HepG2 (cell line): ENCODE data around the gene ENO2. TPM values are rescaled to one million over a fixed set of nuclear protein-coding genes. Genes with fewer than 3 reads are reported as not detected.
"Not testable (repeated sequence)": the region's sequence is repeated elsewhere in the genome, so short reads cannot be mapped to it uniquely, and the experiment has no call there.

Experiments
- ATAC-seq: fragments of 200-7000 bp; cut with Tn5 transposase; 3 replicates; pipeline ENCODE4 v1.9.1; 2020; ENCODE audit warnings: mild to moderate bottlenecking, moderate library complexity
- BruUV-seq: library from RNA; stranded (reverse); fragments of 400-500 nt; replicated peaks from 2 replicates; lab custom pipeline; 2021; lab: Mats Ljungman, UMichigan
- CTCF ChIA-PET: fragments of 300-600 bp; formaldehyde crosslinking; extraction: SDS; loops from one replicate; lab custom pipeline; 2021; ENCODE audit warnings: low total read pairs, inconsistent platforms, low intra/inter-chr PET ratio; lab: Yijun Ruan, JAX
- POLR2A ChIA-PET: fragments of 350-600 bp; sonication (Branson Sonifier 250); formaldehyde crosslinking; loops from one replicate; lab custom pipeline; 2020; ENCODE audit warnings: antibody characterized with exemption, inconsistent platforms; lab: Yijun Ruan, JAX
- DNase-seq: peaks from one replicate; pipeline ENCODE4 v3.0.0-alpha.2; 2015; ENCODE audit warnings: low spot score
- FAIRE-seq: peaks from 3 replicates; lab custom pipeline; 2011; peaks lifted over from hg19 to GRCh38; lab: Jason Lieb, UNC
- H2AFZ ChIP-seq: one replicate; pipeline ENCODE4 v1.6.1; 2011; ENCODE audit warnings: low read length, inconsistent platforms
- H3K27ac ChIP-seq: fragments of 300-600 bp; 3 replicates; pipeline ENCODE4 v1.8.0; 2011; ENCODE audit warnings: mixed run types, mild to moderate bottlenecking, mixed read lengths, low read length, inconsistent platforms; ENCODE audit not compliant: insufficient read depth; ENCODE audit errors: extremely low read length
- H3K27me3 ChIP-seq, 2 experiments: fragments of 200-600 bp in 1 of 2; 2 replicates in 1 of 2; 3 replicates in 1 of 2; pipeline versions ENCODE4 v1.6.0 to v1.8.0; 2011; ENCODE audit warnings: low read length in 2 of 2, mild to moderate bottlenecking in 2 of 2, moderate library complexity in 2 of 2, inconsistent platforms in 1 of 2; ENCODE audit not compliant: insufficient read depth in 2 of 2, control insufficient read depth in 1 of 2
- H3K36me3 ChIP-seq, 2 experiments: fragments of 200-600 bp in 1 of 2; replicated peaks in 1 of 2; 2 replicates in 1 of 2; 3 replicates in 1 of 2; pipeline versions ENCODE4 v1.5.1 to v1.8.0; 2011; ENCODE audit warnings: low read length in 2 of 2, inconsistent platforms in 1 of 2; ENCODE audit not compliant: insufficient read depth in 2 of 2, control insufficient read depth in 1 of 2
- H3K4me1 ChIP-seq: 2 replicates; pipeline ENCODE4 v1.5.1; 2012; ENCODE audit warnings: low read length, inconsistent platforms; ENCODE audit not compliant: insufficient read depth
- H3K4me2 ChIP-seq: 2 replicates; pipeline ENCODE4 v1.6.0; 2011; ENCODE audit warnings: low read depth, low read length, inconsistent platforms
- H3K4me3 ChIP-seq, 3 experiments: fragments of 200-600 bp in 1 of 3; sonication (generic), shearing (Covaris generic) in 1 of 3; replicated peaks in 1 of 3; 2 replicates each; pipeline ENCODE4 v1.5.1; 2011 to 2016; ENCODE audit warnings: low read length in 3 of 3, inconsistent platforms in 2 of 3, low read depth in 2 of 3, mild to moderate bottlenecking in 2 of 3, control low read depth in 1 of 3, mixed read lengths in 1 of 3; ENCODE audit not compliant: insufficient read depth in 1 of 3
- H3K79me2 ChIP-seq: one replicate; pipeline ENCODE4 v1.6.1; 2011; ENCODE audit warnings: low read length, inconsistent platforms; ENCODE audit not compliant: insufficient read depth
- H3K9ac ChIP-seq: 2 replicates; pipeline ENCODE4 v1.6.0; 2011; ENCODE audit warnings: mild to moderate bottlenecking, low read depth, low read length, inconsistent platforms; ENCODE audit not compliant: insufficient read depth
- H3K9me3 ChIP-seq: 2 replicates; pipeline ENCODE4 v1.5.1; 2012; ENCODE audit warnings: mild to moderate bottlenecking, low read length
- H4K20me1 ChIP-seq: 2 replicates; pipeline ENCODE4 v1.6.0; 2011; ENCODE audit warnings: inconsistent platforms, mild to moderate bottlenecking, low read length, moderate library complexity; ENCODE audit not compliant: insufficient read depth
- CEBPG ChIP-seq: IDR thresholded peaks from 2 replicates; pipeline ENCODE4 v1.6.1; 2016
- HIVEP1 ChIP-seq: sonication (generic); formaldehyde crosslinking; IDR thresholded peaks from 2 replicates; pipeline ENCODE4 v1.4.0; 2020; ENCODE audit warnings: mild to moderate bottlenecking, missing genetic modification reagents
- PHF21A ChIP-seq: sonication (generic); formaldehyde crosslinking; IDR thresholded peaks from 2 replicates; pipeline ENCODE4 v1.5.0; 2020; ENCODE audit warnings: mild to moderate bottlenecking, missing genetic modification reagents
- SP2 ChIP-seq: sonication (generic); formaldehyde crosslinking; IDR thresholded peaks from 2 replicates; pipeline ENCODE4 v1.5.1; 2020; ENCODE audit warnings: mild to moderate bottlenecking, missing genetic modification reagents
- ZMYM3 ChIP-seq: sonication (generic); formaldehyde crosslinking; IDR thresholded peaks from 2 replicates; pipeline ENCODE4 v1.5.1; 2020; ENCODE audit warnings: mild to moderate bottlenecking, missing genetic modification reagents
- ZNF687 ChIP-seq: sonication (generic); formaldehyde crosslinking; IDR thresholded peaks from 2 replicates; pipeline ENCODE4 v1.5.1; 2020; ENCODE audit warnings: mild to moderate bottlenecking, missing genetic modification reagents, moderate library complexity
- ZNF770 ChIP-seq: sonication (generic); formaldehyde crosslinking; IDR thresholded peaks from 2 replicates; pipeline ENCODE4 v1.5.0; 2020; ENCODE audit warnings: mild to moderate bottlenecking, missing genetic modification reagents
- WGBS: methylation state at CpG from one replicate; pipeline ENCODE4 v1.1.6; 2017; ENCODE audit warnings: low lambda C conversion rate; 5-methylcytosine and 5-hydroxymethylcytosine counted together
- in situ Hi-C: cut with HindIII; loops from 2 replicates; pipeline ENCODE4 v1.10.0; 2017; ENCODE audit warnings: low pct_unique_long_range_greater_than_20kb; ENCODE audit not compliant: extremely low pct_ligation_motif_present
- intact Hi-C: fragments of 100-400 bp; cut with micrococcal nuclease; formaldehyde crosslinking; loops from one replicate; pipeline ENCODE4 v1.10.0; 2022; ENCODE audit not compliant: unreplicated experiment
- polyA plus RNA-seq, 8 experiments: library from polyadenylated mRNA; depleted of rRNA in 3 of 8; stranded (reverse) in 7 of 8; unstranded in 1 of 8; fragments of >200 nt; fragmentation: Illumina TruSeq in 4 of 8; extraction: Trizol in 4 of 8; gene quantifications; 2 replicates each; pipeline versions ENCODE4 v1.2.1 to v1.2.3, GENCODE V29; 2011 to 2016; ENCODE audit warnings: low read depth in 4 of 8, missing spikeins in 1 of 8, mixed read lengths in 1 of 8; ENCODE audit not compliant: insufficient read depth in 1 of 8
- total RNA-seq, 5 experiments: library from RNA; depleted of rRNA; stranded (reverse); fragments of >200 nt; fragmentation: Illumina TruSeq; extraction: Trizol; gene quantifications; 2 replicates each; pipeline ENCODE4 v1.2.3, GENCODE V29; 2016; ENCODE audit warnings: low read depth in 1 of 5

ENO2 gene
- total and polyA plus RNA-seq, 2 of the 13 experiments (the other 11 are each of a cell fraction or from before 2014, with no cell fraction given), result 19.3 to 136 TPM

GRCh38 chr12:6874015-6874368 is 40.4 kb upstream of the ENO2 start:
- peak overlapping the region; percentile 21 for H2AFZ ChIP-seq
- intact Hi-C loops, DNase-seq, H3K27me3 ChIP-seq, in situ Hi-C loops, BruUV-seq, FAIRE-seq, H3K9me3 ChIP-seq, ATAC-seq: not testable (repeated sequence)
- H3K4me3 ChIP-seq, result peak overlapping the region; percentile 66 to 95 (median 68)
- peaks cover 12 to 14% of the 10 kb centered on the region in 2 experiments for H3K36me3 ChIP-seq
- TF ChIP-seq SP2 (0 out of 2 replicates have a peak, but pooled peaks have one; percentile 20), ZNF770 (CRISPR knock-in tag) (peak; percentile 85)
- ChIA-PET POLR2A (interaction anchor here (0.7 to 3.9 kb wide), 4 partner anchors 8 to 72 kb away, joined by 3 to 47 read pairs (median 26); partner anchors contain the start of genes C12orf57 and RNU7-1), CTCF (interaction anchor here (2.4 kb wide), 1 partner anchor 17 kb away, joined by 24 read pairs; no protein-coding TSS in a partner anchor)
- H3K79me2 ChIP-seq, result peaks cover 13% of the 10 kb centered on the region
- H3K27ac ChIP-seq, result peak overlapping the region; percentile 78
- WGBS, result 52% methylated on average over 9 of the region's 9 CpGs
- peak overlapping the region; percentile 78 for H3K9ac ChIP-seq
- H3K4me1 ChIP-seq, result peaks cover 44% of the 10 kb centered on the region
- H3K4me2 ChIP-seq, result peak overlapping the region; percentile 96
- H4K20me1 ChIP-seq, result peaks cover 33% of the 10 kb centered on the region

DNA sequence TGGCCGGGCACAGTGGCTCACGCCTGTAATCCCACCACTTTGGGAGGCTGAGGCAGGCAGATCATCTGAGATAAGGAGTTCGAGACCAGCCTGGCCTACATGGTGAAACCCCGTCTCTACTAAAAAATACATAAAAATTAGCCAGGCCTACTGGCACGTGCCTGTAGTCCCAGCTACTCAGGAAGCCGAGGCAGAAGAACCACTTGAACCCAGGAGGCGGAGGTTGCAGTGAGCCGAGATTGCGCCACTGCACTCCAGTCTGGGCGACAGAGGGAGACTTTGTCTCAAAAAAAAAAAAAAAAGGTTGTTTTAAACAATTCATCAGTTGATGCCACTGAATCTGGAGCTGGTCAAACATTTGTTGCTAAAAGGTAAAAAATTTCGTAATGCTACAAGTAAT is 34.6 kb upstream of the ENO2 start:
- H4K20me1 ChIP-seq, FAIRE-seq, H3K4me3 ChIP-seq, H3K79me2 ChIP-seq, DNase-seq, H3K27me3 ChIP-seq, H2AFZ ChIP-seq, in situ Hi-C loops, BruUV-seq, ATAC-seq, intact Hi-C loops, H3K4me2 ChIP-seq, CTCF ChIA-PET, H3K9me3 ChIP-seq, H3K36me3 ChIP-seq, H3K9ac ChIP-seq: not testable (repeated sequence)
- WGBS, result 59% methylated on average over 10 of the region's 11 CpGs
- TF ChIP-seq CEBPG (peak; percentile 59; the same call in 1 of the 2 replicates), PHF21A (0 out of 2 replicates have a peak, but pooled peaks have one; percentile 20), ZMYM3 (0 out of 2 replicates have a peak, but pooled peaks have one; percentile 5), ZNF687 (CRISPR knock-in tag) (peak; percentile 25), HIVEP1 (CRISPR knock-in tag) (0 out of 2 replicates have a peak, but pooled peaks have one; percentile 16)
- Histone ChIP-seq H3K4me1 (peaks cover 35% of the 10 kb centered on the region), H3K27ac (peak overlapping the region; percentile 86)
- POLR2A ChIA-PET, result interaction anchor here (1.1 to 6.2 kb wide), 7 partner anchors 7 to 82 kb away, joined by 3 to 47 read pairs (median 13); partner anchors contain the start of genes C12orf57, RNU7-1, SPSB2 and TPI1
